Measurements from ENCODE around the gene MSRB3.
"Not testable (repeated sequence)": the region's sequence is repeated elsewhere in the genome, so short reads cannot be mapped to it uniquely, and the experiment has no call there.

MSRB3 gene

GRCh38 chr12:65457341-65457740 lies 178.9 kb downstream of the MSRB3 start:
- DNase-seq (ENCODE audit: low read depth in 2 of 2), result not testable (repeated sequence)

GRCh38 chr12:65458718-65459117 lies 180.2 kb downstream of the MSRB3 start:
- no peak for DNase-seq (ENCODE audit: low read depth in 2 of 2)

GRCh38 chr12:65459545-65459944 lies 181.1 kb downstream of the MSRB3 start:
- DNase-seq (ENCODE audit: low read depth in 2 of 2), result no peak

- no peak for DNase-seq (ENCODE audit: low read depth in 2 of 2)
Observed at GRCh38 chr12:65460063-65460462, 181.6 kb downstream of the MSRB3 start.

- DNase-seq (ENCODE audit: low read depth in 2 of 2), result no peak
Observed at GRCh38 chr12:65461017-65461416, 182.5 kb downstream of the MSRB3 start.

- no peak for DNase-seq (ENCODE audit: low read depth in 2 of 2)
Observed at GRCh38 chr12:65462484-65462883, 184.0 kb downstream of the MSRB3 start.

- no peak for DNase-seq (ENCODE audit: low read depth in 2 of 2)
Observed at GRCh38 chr12:65463082-65463481, 184.6 kb downstream of the MSRB3 start.

GRCh38 chr12:65463611-65464010 lies 185.1 kb downstream of the MSRB3 start:
- DNase-seq (ENCODE audit: low read depth in 2 of 2), result no peak

GRCh38 chr12:65464930-65465329 lies 186.4 kb downstream of the MSRB3 start:
- no peak for DNase-seq (ENCODE audit: low read depth in 2 of 2)

GRCh38 chr12:65465766-65466547 lies 187.5 kb downstream of the MSRB3 start:
- DNase-seq (ENCODE audit: low read depth in 2 of 2), result no peak

- no peak for DNase-seq (ENCODE audit: low read depth in 2 of 2)
Observed at GRCh38 chr12:65466911-65467310, 188.4 kb downstream of the MSRB3 start.

GRCh38 chr12:65470256-65470655 lies 191.8 kb downstream of the MSRB3 start:
- DNase-seq (ENCODE audit: low read depth in 2 of 2), result no peak

GRCh38 chr12:65472079-65472478 lies 193.6 kb downstream of the MSRB3 start:
- DNase-seq (ENCODE audit: low read depth in 2 of 2), result no peak

GRCh38 chr12:65474831-65475230 lies 196.3 kb downstream of the MSRB3 start:
- no peak for DNase-seq (ENCODE audit: low read depth in 2 of 2)

GRCh38 chr12:65477721-65478120 lies 199.2 kb downstream of the MSRB3 start:
- no peak for DNase-seq (ENCODE audit: low read depth in 2 of 2)

GRCh38 chr12:65483891-65484516 lies 205.5 kb downstream of the MSRB3 start:
- DNase-seq (ENCODE audit: low read depth in 2 of 2), result not testable (repeated sequence)

GRCh38 chr12:65488197-65488596 lies 209.7 kb downstream of the MSRB3 start:
- no peak for DNase-seq (ENCODE audit: low read depth in 2 of 2)

GRCh38 chr12:65490250-65490649 lies 211.8 kb downstream of the MSRB3 start:
- no peak for DNase-seq (ENCODE audit: low read depth in 2 of 2)

- DNase-seq (ENCODE audit: low read depth in 2 of 2), result no peak
Observed at GRCh38 chr12:65492998-65493912, 214.8 kb downstream of the MSRB3 start.

- DNase-seq (ENCODE audit: low read depth in 2 of 2), result no peak
Observed at GRCh38 chr12:65493913-65494245, 215.4 kb downstream of the MSRB3 start.

- no peak for DNase-seq (ENCODE audit: low read depth in 2 of 2)
Observed at GRCh38 chr12:65494537-65494936, 216.1 kb downstream of the MSRB3 start.

GRCh38 chr12:65495233-65495632 lies 216.8 kb downstream of the MSRB3 start:
- no peak for DNase-seq (ENCODE audit: low read depth in 2 of 2)
